Right atrium auricular region (tissue), 2 donors: ENCODE measurements around the gene C3orf52. TPM values are rescaled to one million over a fixed set of nuclear protein-coding genes. Genes with fewer than 3 reads are reported as not detected.

Source experiments
- DNase-seq: peaks from one replicate; pipeline ENCODE4 v3.0.0-alpha.2; 2019; ENCODE audit warnings: low spot score
- H3K27ac ChIP-seq, 2 donors: fragments of 200-600 bp; sonication (generic); 1 replicate in 1 of 2; 2 replicates in 1 of 2; pipeline ENCODE4 v1.5.1; 2016 to 2019
- H3K27me3 ChIP-seq, 2 donors: fragments of 200-600 bp; sonication (generic); one replicate each; pipeline versions ENCODE4 v1.5.1 to v1.6.0; 2017 to 2019
- H3K36me3 ChIP-seq: fragments of 200-600 bp; sonication (generic); one replicate; pipeline ENCODE4 v1.5.1; 2016
- H3K4me1 ChIP-seq, 2 donors: fragments of 200-600 bp; sonication (generic); one replicate each; pipeline versions ENCODE4 v1.5.1 to v1.6.0; 2017 to 2019
- H3K4me3 ChIP-seq, 2 donors: fragments of 200-600 bp; sonication (generic); 1 replicate in 1 of 2; 2 replicates in 1 of 2; pipeline ENCODE4 v1.5.1; 2017 to 2019; ENCODE audit warnings: mild to moderate bottlenecking in 1 of 2, moderate library complexity in 1 of 2
- H3K9me3 ChIP-seq, 2 donors: fragments of 200-600 bp; sonication (generic); one replicate each; pipeline ENCODE4 v1.5.1; 2019
- total RNA-seq, 2 donors: library from RNA; depleted of rRNA; stranded (reverse); fragments of >200 nt; gene quantifications; one replicate each; pipeline ENCODE4 v1.1.0, GENCODE V29; 2016
- TF ChIP-seq, protein P1 (sequence below), 2 donors: fragments of 200-600 bp; sonication (generic); IDR thresholded peaks; one replicate each; pipeline ENCODE4 v1.5.1; 2019; ENCODE audit warnings: antibody characterized with exemption in 2 of 2

C3orf52 gene
- total RNA-seq, 2 donors from 2014 or later: 1.5 to 1.8 TPM

DNA sequence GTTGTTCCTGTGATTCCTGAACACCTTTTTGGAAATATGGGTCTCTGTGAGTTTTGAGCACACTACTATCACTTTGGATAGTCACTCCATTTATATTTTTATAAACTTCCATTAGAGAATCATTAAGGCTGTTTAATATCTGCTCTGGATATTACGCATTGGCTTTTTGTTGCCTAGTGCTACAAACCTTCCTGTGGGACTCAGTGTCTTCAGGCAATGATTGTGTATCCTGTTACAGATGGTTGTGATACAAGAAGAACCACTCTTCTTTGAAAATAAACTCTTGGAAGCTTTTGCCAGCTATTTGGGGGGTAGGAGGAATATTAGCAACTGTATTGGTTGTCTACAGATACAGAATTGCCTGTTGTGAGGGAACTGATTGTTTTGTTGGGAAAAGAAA lies 31.2 kb downstream of the C3orf52 start:
- no peak overlapping the region for H3K27ac ChIP-seq
- peaks cover 0 to 10% of the 10 kb centered on the region in 2 donors for H3K4me1 ChIP-seq
- H3K36me3 ChIP-seq: no peaks in the 10 kb centered on the region
- H3K27me3 ChIP-seq: no peaks in the 10 kb centered on the region
- TF ChIP-seq, protein P1, sequence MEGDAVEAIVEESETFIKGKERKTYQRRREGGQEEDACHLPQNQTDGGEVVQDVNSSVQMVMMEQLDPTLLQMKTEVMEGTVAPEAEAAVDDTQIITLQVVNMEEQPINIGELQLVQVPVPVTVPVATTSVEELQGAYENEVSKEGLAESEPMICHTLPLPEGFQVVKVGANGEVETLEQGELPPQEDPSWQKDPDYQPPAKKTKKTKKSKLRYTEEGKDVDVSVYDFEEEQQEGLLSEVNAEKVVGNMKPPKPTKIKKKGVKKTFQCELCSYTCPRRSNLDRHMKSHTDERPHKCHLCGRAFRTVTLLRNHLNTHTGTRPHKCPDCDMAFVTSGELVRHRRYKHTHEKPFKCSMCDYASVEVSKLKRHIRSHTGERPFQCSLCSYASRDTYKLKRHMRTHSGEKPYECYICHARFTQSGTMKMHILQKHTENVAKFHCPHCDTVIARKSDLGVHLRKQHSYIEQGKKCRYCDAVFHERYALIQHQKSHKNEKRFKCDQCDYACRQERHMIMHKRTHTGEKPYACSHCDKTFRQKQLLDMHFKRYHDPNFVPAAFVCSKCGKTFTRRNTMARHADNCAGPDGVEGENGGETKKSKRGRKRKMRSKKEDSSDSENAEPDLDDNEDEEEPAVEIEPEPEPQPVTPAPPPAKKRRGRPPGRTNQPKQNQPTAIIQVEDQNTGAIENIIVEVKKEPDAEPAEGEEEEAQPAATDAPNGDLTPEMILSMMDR (IDR thresholded peaks at IDR 0.05): no peak
- no peaks in the 10 kb centered on the region for H3K9me3 ChIP-seq
- DNase-seq: no peak
- H3K4me3 ChIP-seq: no peak overlapping the region

DNA sequence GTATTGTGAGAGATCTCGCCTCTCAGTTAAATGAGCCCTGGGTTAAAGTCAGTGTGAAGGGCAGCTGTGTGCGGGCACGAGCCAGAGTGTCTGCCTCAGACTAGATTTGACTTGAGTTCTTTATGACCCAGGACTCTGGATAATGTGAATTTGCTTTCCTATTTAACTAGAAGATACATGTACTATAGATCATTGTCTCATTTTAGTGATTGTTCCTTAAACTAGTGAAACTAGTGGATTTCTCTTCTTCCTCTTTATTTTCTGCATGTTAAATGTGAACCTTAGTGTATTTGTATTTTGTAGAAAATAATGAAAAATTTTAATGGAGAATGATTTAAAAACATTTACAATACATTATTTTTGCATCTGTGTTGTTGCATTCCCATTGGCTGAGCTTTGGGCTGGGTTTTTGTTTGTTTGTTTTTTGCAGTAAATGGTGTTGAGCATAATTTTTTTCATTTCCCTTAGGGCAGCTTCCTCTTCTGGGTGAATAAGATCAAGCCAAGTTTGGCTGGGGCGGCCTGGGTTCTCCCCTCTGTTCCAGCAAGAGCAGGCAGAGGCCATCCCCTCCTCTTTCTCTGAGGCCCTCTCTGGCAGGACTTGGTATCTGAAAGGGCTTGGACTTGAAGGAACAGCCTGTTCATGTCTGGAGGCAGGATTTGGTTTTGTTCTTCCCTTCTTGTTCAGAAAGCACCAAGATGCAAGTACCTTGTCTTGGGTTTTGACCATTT lies 31.8 kb downstream of the C3orf52 start:
- H3K4me3 ChIP-seq: no peak overlapping the region
- H3K9me3 ChIP-seq: no peaks in the 10 kb centered on the region
- no peak overlapping the region for H3K27ac ChIP-seq
- peaks cover 0 to 10% of the 10 kb centered on the region in 2 donors for H3K4me1 ChIP-seq
- DNase-seq: no peak
- TF ChIP-seq, protein P1 (IDR thresholded peaks at IDR 0.05): no peak
- no peaks in the 10 kb centered on the region for H3K36me3 ChIP-seq
- no peaks in the 10 kb centered on the region for H3K27me3 ChIP-seq

GRCh38 chr3:112119962-112120836 lies 34.0 kb downstream of the C3orf52 start:
- Histone ChIP-seq H3K4me1 (peaks cover 0 to 10% of the 10 kb centered on the region in 2 donors), H3K36me3 (no peaks in the 10 kb centered on the region), H3K27me3 (no peaks in the 10 kb centered on the region), H3K27ac (no peak overlapping the region), H3K9me3 (no peaks in the 10 kb centered on the region), H3K4me3 (no peak overlapping the region)
- no peak for DNase-seq
- TF ChIP-seq, protein P1 (IDR thresholded peaks at IDR 0.05): no peak

- TF ChIP-seq, protein P1 (IDR thresholded peaks at IDR 0.05): no peak
- peaks cover 0 to 6% of the 10 kb centered on the region in 2 donors for H3K4me1 ChIP-seq
Measured at GRCh38 chr3:112121577-112122547, 35.7 kb downstream of the C3orf52 start.

DNA sequence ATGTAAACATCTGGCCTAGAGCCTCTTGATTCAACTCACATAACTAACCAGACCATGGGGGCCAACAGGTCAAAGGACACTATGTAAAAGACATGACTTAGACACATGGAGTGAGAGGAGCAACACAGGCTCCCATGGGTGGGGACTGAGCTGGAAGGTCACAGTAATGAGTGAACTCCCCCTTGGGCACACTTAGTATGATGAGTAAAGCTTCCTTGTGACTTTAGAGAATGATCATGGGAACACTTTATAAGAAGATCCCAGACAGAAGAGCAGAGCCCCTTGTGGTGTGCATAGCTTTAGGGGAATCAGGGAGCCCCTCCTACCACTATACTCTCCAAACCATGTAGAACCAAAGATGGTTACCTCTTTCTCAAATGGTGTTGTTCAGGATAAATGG lies 36.7 kb downstream of the C3orf52 start:
- Histone ChIP-seq H3K27ac (no peak overlapping the region), H3K9me3 (no peaks in the 10 kb centered on the region)

More at GRCh38 chr3:112121577-112122547, 35.7 kb downstream of the C3orf52 start:
- no peaks in the 10 kb centered on the region for H3K36me3 ChIP-seq
- H3K27ac ChIP-seq: no peak overlapping the region
- H3K9me3 ChIP-seq: no peaks in the 10 kb centered on the region
- no peak for DNase-seq
- no peak overlapping the region for H3K4me3 ChIP-seq
- no peaks in the 10 kb centered on the region for H3K27me3 ChIP-seq

More for the DNA sequence above, 36.7 kb downstream of the C3orf52 start:
- H3K4me3 ChIP-seq: no peak overlapping the region
- no peak for DNase-seq
- H3K4me1 ChIP-seq: peaks cover 0 to 16% of the 10 kb centered on the region in 2 donors
- H3K27me3 ChIP-seq: no peaks in the 10 kb centered on the region
- TF ChIP-seq, protein P1 (IDR thresholded peaks at IDR 0.05): no peak
- H3K36me3 ChIP-seq: no peaks in the 10 kb centered on the region
